Measurements from ENCODE around the gene ARHGAP11B.
"Not testable (repeated sequence)": the region's sequence is repeated elsewhere in the genome, so short reads cannot be mapped to it uniquely, and the experiment has no call there.

DNA sequence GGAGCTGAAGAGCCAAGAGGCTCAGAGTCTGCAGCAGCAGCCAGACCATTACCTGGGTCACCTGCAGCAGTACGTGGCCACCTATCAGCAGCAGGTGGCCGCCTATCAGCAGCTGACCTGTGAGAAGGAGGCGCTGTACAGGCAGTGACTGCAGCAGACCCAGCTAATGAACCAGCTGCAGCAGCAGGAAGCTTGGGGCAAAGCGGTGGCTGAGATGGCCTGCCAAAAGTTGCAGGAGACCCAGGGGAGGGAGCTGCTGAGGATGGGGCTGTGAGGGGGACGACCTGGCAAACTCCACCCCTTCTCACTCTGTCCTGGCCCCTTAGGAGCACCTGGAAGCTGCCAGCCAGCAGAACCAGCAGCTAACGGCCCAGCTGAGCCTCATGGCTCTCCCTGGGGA is 13.7 kb upstream of the ARHGAP11B start:
- not testable (repeated sequence) for TF ChIP-seq EP300, POLR2AphosphoS5, POLR2A (IDR thresholded peaks at IDR 0.05)
- TF ChIP-seq, protein P1, sequence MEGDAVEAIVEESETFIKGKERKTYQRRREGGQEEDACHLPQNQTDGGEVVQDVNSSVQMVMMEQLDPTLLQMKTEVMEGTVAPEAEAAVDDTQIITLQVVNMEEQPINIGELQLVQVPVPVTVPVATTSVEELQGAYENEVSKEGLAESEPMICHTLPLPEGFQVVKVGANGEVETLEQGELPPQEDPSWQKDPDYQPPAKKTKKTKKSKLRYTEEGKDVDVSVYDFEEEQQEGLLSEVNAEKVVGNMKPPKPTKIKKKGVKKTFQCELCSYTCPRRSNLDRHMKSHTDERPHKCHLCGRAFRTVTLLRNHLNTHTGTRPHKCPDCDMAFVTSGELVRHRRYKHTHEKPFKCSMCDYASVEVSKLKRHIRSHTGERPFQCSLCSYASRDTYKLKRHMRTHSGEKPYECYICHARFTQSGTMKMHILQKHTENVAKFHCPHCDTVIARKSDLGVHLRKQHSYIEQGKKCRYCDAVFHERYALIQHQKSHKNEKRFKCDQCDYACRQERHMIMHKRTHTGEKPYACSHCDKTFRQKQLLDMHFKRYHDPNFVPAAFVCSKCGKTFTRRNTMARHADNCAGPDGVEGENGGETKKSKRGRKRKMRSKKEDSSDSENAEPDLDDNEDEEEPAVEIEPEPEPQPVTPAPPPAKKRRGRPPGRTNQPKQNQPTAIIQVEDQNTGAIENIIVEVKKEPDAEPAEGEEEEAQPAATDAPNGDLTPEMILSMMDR (IDR thresholded peaks at IDR 0.05), result not testable (repeated sequence)
